ENCODE measurements around the gene LSAMP.

Gene LSAMP

DNA sequence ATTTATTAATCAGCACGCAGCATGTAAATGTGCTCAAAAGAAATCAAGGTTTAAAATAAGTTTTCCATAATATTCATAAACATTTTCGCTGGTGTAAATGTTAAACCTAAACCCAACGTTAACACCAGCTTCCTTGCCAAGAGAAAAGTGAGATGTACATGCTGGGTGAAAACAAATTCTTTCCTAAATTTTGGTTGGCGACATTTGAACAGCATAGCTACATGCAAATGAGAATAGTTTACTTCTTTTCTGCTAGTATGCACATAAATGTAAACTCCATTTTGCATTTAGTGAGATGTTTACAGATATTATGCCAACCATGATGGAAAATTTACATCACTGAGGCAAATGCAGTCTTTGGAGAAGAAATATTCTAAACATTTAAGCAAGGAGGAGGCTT is 639.8 kb downstream of the LSAMP start:
- DNase-seq (no peak), ATAC-seq (ENCODE audit: insufficient read depth, low read depth) (no peak)
- no peaks in the 10 kb centered on the region for H3K4me1 ChIP-seq (ENCODE audit: insufficient read depth, low read length)
- H3K4me3 ChIP-seq (ENCODE audit: low read depth in 1 of 2, low read length in 2 of 2) = no peak overlapping the region
- H3K4me2 ChIP-seq (ENCODE audit: insufficient read depth, low read length) = no peak overlapping the region
- H4K20me1 ChIP-seq (ENCODE audit: insufficient read depth, low read length) = no peaks in the 10 kb centered on the region
- TF ChIP-seq, protein P1, sequence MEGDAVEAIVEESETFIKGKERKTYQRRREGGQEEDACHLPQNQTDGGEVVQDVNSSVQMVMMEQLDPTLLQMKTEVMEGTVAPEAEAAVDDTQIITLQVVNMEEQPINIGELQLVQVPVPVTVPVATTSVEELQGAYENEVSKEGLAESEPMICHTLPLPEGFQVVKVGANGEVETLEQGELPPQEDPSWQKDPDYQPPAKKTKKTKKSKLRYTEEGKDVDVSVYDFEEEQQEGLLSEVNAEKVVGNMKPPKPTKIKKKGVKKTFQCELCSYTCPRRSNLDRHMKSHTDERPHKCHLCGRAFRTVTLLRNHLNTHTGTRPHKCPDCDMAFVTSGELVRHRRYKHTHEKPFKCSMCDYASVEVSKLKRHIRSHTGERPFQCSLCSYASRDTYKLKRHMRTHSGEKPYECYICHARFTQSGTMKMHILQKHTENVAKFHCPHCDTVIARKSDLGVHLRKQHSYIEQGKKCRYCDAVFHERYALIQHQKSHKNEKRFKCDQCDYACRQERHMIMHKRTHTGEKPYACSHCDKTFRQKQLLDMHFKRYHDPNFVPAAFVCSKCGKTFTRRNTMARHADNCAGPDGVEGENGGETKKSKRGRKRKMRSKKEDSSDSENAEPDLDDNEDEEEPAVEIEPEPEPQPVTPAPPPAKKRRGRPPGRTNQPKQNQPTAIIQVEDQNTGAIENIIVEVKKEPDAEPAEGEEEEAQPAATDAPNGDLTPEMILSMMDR (IDR thresholded peaks at IDR 0.05; ENCODE audit: borderline replicate concordance, extremely low read depth, low read length, poor library complexity, severe bottlenecking) = no peak
- H2AFZ ChIP-seq (ENCODE audit: low read depth, low read length) = no peak overlapping the region
- no peaks in the 10 kb centered on the region for H3K9me3 ChIP-seq (ENCODE audit: insufficient read depth, low read length, severe bottlenecking)
- no peaks in the 10 kb centered on the region for H3K79me2 ChIP-seq (ENCODE audit: insufficient read depth, low read length)
- no peak overlapping the region for H3K27ac ChIP-seq (ENCODE audit: low read length)
- no peaks in the 10 kb centered on the region for H3K36me3 ChIP-seq (ENCODE audit: insufficient read depth, low read length)
- H3K9ac ChIP-seq (ENCODE audit: low read depth, low read length) = no peak overlapping the region
- H3K27me3 ChIP-seq (ENCODE audit: insufficient read depth, low read length, poor library complexity) = peaks cover 14% of the 10 kb centered on the region

DNA sequence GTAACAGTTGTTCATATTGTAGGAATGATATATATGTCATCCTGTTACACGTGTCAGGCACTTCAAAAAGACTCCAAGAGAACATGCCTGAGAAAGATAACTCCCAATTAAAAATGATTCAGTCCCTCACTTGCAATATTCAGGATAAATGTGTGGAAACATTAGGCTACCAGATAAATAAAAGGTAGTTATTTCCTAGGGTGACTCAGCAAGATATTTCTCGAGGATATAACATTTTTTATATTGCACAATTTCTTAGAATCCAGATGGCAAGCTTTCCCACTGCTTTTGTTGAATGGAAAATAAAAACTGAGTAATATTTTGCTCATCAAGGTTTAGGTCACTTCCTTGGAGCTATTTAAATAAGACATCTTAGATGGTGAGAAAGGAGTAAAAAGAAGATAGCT is 640.6 kb downstream of the LSAMP start:
- Histone ChIP-seq H3K27ac (ENCODE audit: low read length) (no peak overlapping the region), H2AFZ (ENCODE audit: low read depth, low read length) (no peak overlapping the region)

DNA sequence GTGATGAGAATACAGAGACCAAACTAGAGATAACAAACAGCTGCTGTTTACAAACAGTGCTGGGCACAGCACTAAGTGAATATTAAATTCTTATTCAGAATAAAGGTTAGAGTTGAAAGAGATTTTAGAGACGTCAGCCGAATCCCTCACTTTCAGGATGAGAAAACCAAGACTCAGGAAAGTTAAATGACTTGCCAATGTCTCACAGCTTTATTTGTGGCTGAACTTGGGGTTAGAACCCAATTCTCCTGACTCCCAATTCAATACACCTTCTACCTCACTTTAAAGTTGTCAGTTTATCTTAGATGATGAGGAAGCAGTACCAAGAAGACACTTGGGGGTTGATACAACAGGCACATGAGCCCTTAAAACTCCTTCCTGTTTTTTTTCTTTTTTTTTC is 641.1 kb downstream of the LSAMP start:
- Histone ChIP-seq H3K4me3 (ENCODE audit: low read depth in 1 of 2, low read length in 2 of 2) (no peak overlapping the region), H3K27me3 (ENCODE audit: insufficient read depth, low read length, poor library complexity) (peaks cover 10% of the 10 kb centered on the region), H2AFZ (ENCODE audit: low read depth, low read length) (no peak overlapping the region), H3K9ac (ENCODE audit: low read depth, low read length) (no peak overlapping the region), H3K79me2 (ENCODE audit: insufficient read depth, low read length) (no peaks in the 10 kb centered on the region), H3K9me3 (ENCODE audit: insufficient read depth, low read length, severe bottlenecking) (no peaks in the 10 kb centered on the region), H3K27ac (ENCODE audit: low read length) (no peak overlapping the region), H4K20me1 (ENCODE audit: insufficient read depth, low read length) (no peaks in the 10 kb centered on the region), H3K4me1 (ENCODE audit: insufficient read depth, low read length) (no peaks in the 10 kb centered on the region), H3K36me3 (ENCODE audit: insufficient read depth, low read length) (no peaks in the 10 kb centered on the region), H3K4me2 (ENCODE audit: insufficient read depth, low read length) (no peak overlapping the region)
- no peak for TF ChIP-seq EZH2 (IDR thresholded peaks at IDR 0.05; ENCODE audit: borderline replicate concordance, low read depth, low read length, severe bottlenecking)
- TF ChIP-seq, protein P1 (IDR thresholded peaks at IDR 0.05; ENCODE audit: borderline replicate concordance, extremely low read depth, low read length, poor library complexity, severe bottlenecking) = no peak
- no peak for ATAC-seq (ENCODE audit: insufficient read depth, low read depth)
- DNase-seq = no peak

More for the DNA sequence above, 640.6 kb downstream of the LSAMP start:
- no peak for TF ChIP-seq EZH2 (IDR thresholded peaks at IDR 0.05; ENCODE audit: borderline replicate concordance, low read depth, low read length, severe bottlenecking)
- TF ChIP-seq, protein P1 (IDR thresholded peaks at IDR 0.05; ENCODE audit: borderline replicate concordance, extremely low read depth, low read length, poor library complexity, severe bottlenecking) = no peak
- Histone ChIP-seq H3K27me3 (ENCODE audit: insufficient read depth, low read length, poor library complexity) (peaks cover 10% of the 10 kb centered on the region), H3K9ac (ENCODE audit: low read depth, low read length) (no peak overlapping the region), H3K4me3 (ENCODE audit: low read depth in 1 of 2, low read length in 2 of 2) (no peak overlapping the region), H3K79me2 (ENCODE audit: insufficient read depth, low read length) (no peaks in the 10 kb centered on the region), H4K20me1 (ENCODE audit: insufficient read depth, low read length) (no peaks in the 10 kb centered on the region), H3K4me1 (ENCODE audit: insufficient read depth, low read length) (no peaks in the 10 kb centered on the region), H3K4me2 (ENCODE audit: insufficient read depth, low read length) (no peak overlapping the region), H3K36me3 (ENCODE audit: insufficient read depth, low read length) (no peaks in the 10 kb centered on the region), H3K9me3 (ENCODE audit: insufficient read depth, low read length, severe bottlenecking) (no peaks in the 10 kb centered on the region)
- DNase-seq = no peak
- ATAC-seq (ENCODE audit: insufficient read depth, low read depth) = no peak

DNA sequence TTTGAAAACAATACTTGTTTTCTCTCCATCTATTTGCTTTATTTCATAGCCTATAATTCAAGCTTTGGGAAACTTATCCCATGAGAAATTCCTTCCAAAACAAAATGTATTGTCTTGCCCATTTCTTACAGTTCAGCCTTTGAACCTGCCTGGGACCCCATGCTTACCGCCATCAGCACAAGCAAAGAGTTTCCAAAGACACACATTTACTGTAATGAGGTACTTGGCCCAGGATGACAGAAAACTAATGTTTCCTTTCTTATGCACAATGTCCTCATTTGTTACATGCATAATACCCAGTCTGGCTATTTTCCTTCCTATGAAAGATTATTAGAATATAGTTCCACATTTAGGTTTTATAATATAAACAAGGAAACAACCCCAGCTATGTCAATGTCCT is 641.6 kb downstream of the LSAMP start:
- Histone ChIP-seq H2AFZ (ENCODE audit: low read depth, low read length) (no peak overlapping the region), H3K36me3 (ENCODE audit: insufficient read depth, low read length) (no peaks in the 10 kb centered on the region), H3K4me2 (ENCODE audit: insufficient read depth, low read length) (no peak overlapping the region), H3K9me3 (ENCODE audit: insufficient read depth, low read length, severe bottlenecking) (no peaks in the 10 kb centered on the region), H3K4me3 (ENCODE audit: low read depth in 1 of 2, low read length in 2 of 2) (no peak overlapping the region), H4K20me1 (ENCODE audit: insufficient read depth, low read length) (no peaks in the 10 kb centered on the region), H3K4me1 (ENCODE audit: insufficient read depth, low read length) (no peaks in the 10 kb centered on the region), H3K27ac (ENCODE audit: low read length) (no peak overlapping the region), H3K27me3 (ENCODE audit: insufficient read depth, low read length, poor library complexity) (peaks cover 10% of the 10 kb centered on the region), H3K9ac (ENCODE audit: low read depth, low read length) (no peak overlapping the region), H3K79me2 (ENCODE audit: insufficient read depth, low read length) (no peaks in the 10 kb centered on the region)
- ATAC-seq (ENCODE audit: insufficient read depth, low read depth) = no peak
- no peak for DNase-seq
- TF ChIP-seq EZH2 (IDR thresholded peaks at IDR 0.05; ENCODE audit: borderline replicate concordance, low read depth, low read length, severe bottlenecking) = no peak
- TF ChIP-seq, protein P1 (IDR thresholded peaks at IDR 0.05; ENCODE audit: borderline replicate concordance, extremely low read depth, low read length, poor library complexity, severe bottlenecking) = no peak

Measured in DND-41 (cell line).